Psoas muscle (tissue), 8 donors: ENCODE results near the gene EML5. TPM values are rescaled to one million over a fixed set of nuclear protein-coding genes. Genes with fewer than 3 reads are reported as not detected.

Experiments
- ATAC-seq, 4 donors: fragments of 200-7000 bp; cut with Tn5 transposase; one replicate each; pipeline ENCODE4 v1.9.1; 2020; ENCODE audit warnings: moderate library complexity in 3 of 4, mild to moderate bottlenecking in 2 of 4
- DNase-seq, 2 donors: peaks; one replicate each; pipeline ENCODE4 v3.0.0-alpha.2; 2020
- H3K27ac ChIP-seq: fragments of 200-600 bp; one replicate; pipeline ENCODE4 v1.8.0; 2022
- H3K27me3 ChIP-seq, 3 donors: fragments of 200-600 bp in 1 of 3; one replicate each; pipeline versions ENCODE4 v1.6.1 to v1.8.0; 2013 to 2022; ENCODE audit warnings: low read length in 2 of 3, mild to moderate bottlenecking in 2 of 3, moderate library complexity in 1 of 3; ENCODE audit not compliant: insufficient read depth in 3 of 3
- H3K36me3 ChIP-seq, 2 donors: fragments of 200-600 bp in 1 of 2; one replicate each; pipeline versions ENCODE4 v1.6.1 to v1.8.0; 2013 to 2022; ENCODE audit warnings: low read depth in 1 of 2, mild to moderate bottlenecking in 1 of 2, moderate library complexity in 1 of 2; ENCODE audit not compliant: insufficient read depth in 1 of 2
- H3K4me1 ChIP-seq: fragments of 200-600 bp; one replicate; pipeline ENCODE4 v1.8.0; 2022
- H3K4me3 ChIP-seq: fragments of 200-600 bp; one replicate; pipeline ENCODE4 v1.8.0; 2022; ENCODE audit warnings: mild to moderate bottlenecking
- H3K9me3 ChIP-seq: fragments of 200-600 bp; one replicate; pipeline ENCODE4 v1.8.0; 2022
- CTCF ChIP-seq: fragments of 200-600 bp; IDR thresholded peaks from one replicate; pipeline ENCODE4 v1.8.0; 2022; ENCODE audit warnings: antibody characterized with exemption
- WGBS, 3 donors: extraction: QIAGEN DNeasy Blood & Tissue Kit; methylation state at CpG; one replicate each; pipeline versions ENCODE4 v1.1.6 to v1.1.7; 2013; 5-methylcytosine and 5-hydroxymethylcytosine counted together
- intact Hi-C, 2 donors: fragments of 100-400 bp; cut with DNase I; formaldehyde crosslinking; loops; one replicate each; pipeline versions ENCODE4 v1.11.0 to v1.14.2; 2022
- polyA plus RNA-seq, 3 donors: library from polyadenylated mRNA; stranded (reverse); fragments of 200-250 nt; gene quantifications; one replicate each; pipeline ENCODE4 v1.2.3, GENCODE V29; 2013
- total RNA-seq, 4 donors: library from RNA; stranded (reverse); fragmentation: NEBNext Ultra II Directional in 2 of 4; extraction: Animal tissue kit (Norgen Biotek cat#: 25700) in 2 of 4; gene quantifications; one replicate each; pipeline versions ENCODE4 v1.2.1 to v1.2.4, GENCODE V29; 2021 to 2023
- donor health status: healthy with polysubstance abuse.
- donor health status: DM: no; HTN: no; CAD: no; lungs with moderate emphysema.
- donor health status: Bipolar disorder and iron deficiency.
- donor health status: healthy.
- donor health status: DM: yes; HTN: yes; CAD: no.
- donor health status: DM: no; HTN: no; CAD: no.
- donor health status: DM: no; HTN: no; CAD: no.
- donor health status: DM: yes; HTN: yes; CAD: no.

EML5 gene
- total and polyA plus RNA-seq, 7 donors, result 0.04 to 0.24 (median 0.17) TPM

- DNase-seq (no peak), ATAC-seq (no peak)
- intact Hi-C loops, result no loop called here
- no peak overlapping the region for H3K4me3 ChIP-seq
- H3K27me3 ChIP-seq, result no peaks in the 10 kb centered on the region
- no peak for TF ChIP-seq CTCF
- no peaks in the 10 kb centered on the region for H3K9me3 ChIP-seq
- no peaks in the 10 kb centered on the region for H3K4me1 ChIP-seq
- H3K36me3 ChIP-seq, result no peaks in the 10 kb centered on the region
- 86 to 96% (median 91%) methylated on average over 9 of the region's 9 CpGs for WGBS, 3 donors
- no peak overlapping the region for H3K27ac ChIP-seq
These were observed 55.5 kb downstream of the EML5 start for GRCh38 chr14:88737245-88737644.

- no peak for ATAC-seq
- Histone ChIP-seq H3K36me3 (no peaks in the 10 kb centered on the region), H3K4me3 (no peak overlapping the region), H3K9me3 (no peaks in the 10 kb centered on the region), H3K27me3 (no peaks in the 10 kb centered on the region), H3K4me1 (no peaks in the 10 kb centered on the region), H3K27ac (no peak overlapping the region)
- DNase-seq, result no peak
- intact Hi-C loops, result no loop called here
- 70 to 81% (median 80%) methylated on average over 2 of the region's 2 CpGs for WGBS, 3 donors
- TF ChIP-seq CTCF, result no peak
These were observed 59.6 kb downstream of the EML5 start for GRCh38 chr14:88733121-88733520.

DNA sequence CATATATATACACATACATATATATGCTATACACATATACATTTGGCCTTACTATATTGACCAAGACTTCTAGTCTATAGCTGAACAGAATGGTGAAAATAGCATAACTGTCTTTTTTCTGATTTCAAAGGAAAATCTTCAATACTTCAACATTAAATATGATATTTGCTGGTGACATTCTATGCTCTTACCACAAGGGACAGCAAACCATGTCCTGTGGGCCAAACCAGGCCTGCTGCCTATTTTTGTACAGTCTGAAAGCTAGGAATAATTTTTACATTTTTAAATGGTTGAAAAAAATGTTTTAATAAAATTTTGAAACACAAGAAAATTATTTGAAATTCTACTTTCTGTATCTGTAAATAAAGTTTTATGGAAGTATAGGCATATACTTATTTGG is 63.6 kb downstream of the EML5 start:
- ATAC-seq, result no peak
- TF ChIP-seq CTCF, result no peak
- H3K36me3 ChIP-seq, result no peaks in the 10 kb centered on the region

GRCh38 chr14:88727057-88727456 is 65.7 kb downstream of the EML5 start:
- no peak for TF ChIP-seq CTCF
- 91 to 98% (median 93%) methylated on average over 4 of the region's 4 CpGs for WGBS, 3 donors
- H3K27me3 ChIP-seq, result no peaks in the 10 kb centered on the region

More for the DNA sequence above, 63.6 kb downstream of the EML5 start:
- Histone ChIP-seq H3K4me3 (no peak overlapping the region), H3K27ac (no peak overlapping the region), H3K27me3 (no peaks in the 10 kb centered on the region), H3K4me1 (no peaks in the 10 kb centered on the region), H3K9me3 (no peaks in the 10 kb centered on the region)
- DNase-seq, result no peak
- intact Hi-C loops, result no loop called here

GRCh38 chr14:88710709-88711108 is 82.0 kb downstream of the EML5 start:
- DNase-seq, result no peak
- intact Hi-C loops, result no loop called here
- Histone ChIP-seq H3K36me3 (no peaks in the 10 kb centered on the region), H3K9me3 (no peaks in the 10 kb centered on the region), H3K27me3 (no peaks in the 10 kb centered on the region), H3K4me1 (no peaks in the 10 kb centered on the region), H3K4me3 (no peak overlapping the region), H3K27ac (no peak overlapping the region)
- WGBS, 3 donors, result 77 to 84% (median 78%) methylated on average over 2 of the region's 2 CpGs
- ATAC-seq, result no peak
- TF ChIP-seq CTCF, result no peak

More at GRCh38 chr14:88727057-88727456, 65.7 kb downstream of the EML5 start:
- H3K9me3 ChIP-seq, result no peaks in the 10 kb centered on the region
- no peak overlapping the region for H3K27ac ChIP-seq
- no peaks in the 10 kb centered on the region for H3K36me3 ChIP-seq
- ATAC-seq, result no peak
- H3K4me3 ChIP-seq, result no peak overlapping the region
- intact Hi-C loops, result no loop called here
- no peak for DNase-seq
- H3K4me1 ChIP-seq, result no peaks in the 10 kb centered on the region
